ENCODE measurements around the gene FBXO24. TPM values are rescaled to one million over a fixed set of nuclear protein-coding genes. Genes with fewer than 3 reads are reported as not detected.

FBXO24 gene
- total and polyA plus RNA-seq, 9 of the 15 experiments (the other 6 are each of a cell fraction or from before 2014, with no cell fraction given): 0.17 to 0.95 (median 0.50) TPM

GRCh38 chr7:100571829-100572116, 14.4 kb upstream of the FBXO24 start:
- Histone ChIP-seq H3K9ac (ENCODE audit: insufficient read depth in 1 of 2, low read depth in 2 of 2, low read length in 2 of 2) (peak overlapping the region in 1 of 2 experiments; percentile 31; a peak in 1 of 4 replicates), H3K27ac (ENCODE audit: extremely low read depth, low read depth, low read length) (no peak overlapping the region), H3K9me3 (replicated peaks; ENCODE audit: control insufficient read depth, insufficient read depth, low read depth, low read length) (no peaks in the 10 kb centered on the region), H3K4me3 (no peak overlapping the region), H2AFZ (ENCODE audit: low read depth, low read length) (no peak overlapping the region), H3K27me3 (ENCODE audit: control insufficient read depth in 2 of 2, insufficient read depth in 2 of 2, low read length in 2 of 2) (no peaks in the 10 kb centered on the region), H3K4me1 (replicated peaks in 1 of 2; ENCODE audit: control insufficient read depth in 2 of 2, insufficient read depth in 2 of 2, low read length in 2 of 2) (peaks cover 6 to 88% of the 10 kb centered on the region in 2 experiments; a peak in 4 of 5 replicates), H3K79me2 (ENCODE audit: control insufficient read depth, insufficient read depth, low read length) (no peaks in the 10 kb centered on the region), H3K36me3 (ENCODE audit: control insufficient read depth, insufficient read depth, low read length) (peaks cover 32% of the 10 kb centered on the region; the same call in 1 of the 3 replicates), H3K4me2 (ENCODE audit: insufficient read depth, low read length) (no peak overlapping the region), H4K20me1 (replicated peaks; ENCODE audit: control insufficient read depth, insufficient read depth, low read length) (no peaks in the 10 kb centered on the region), H3K9me1 (ENCODE audit: control insufficient read depth, insufficient read depth, low read length) (peaks cover 8% of the 10 kb centered on the region)
- no peak for DNase-seq (ENCODE audit: extremely low read depth in 1 of 4, low spot score in 3 of 4)
- BruUV-seq (replicated peaks): no TSS peak
- intact Hi-C loops (cut with micrococcal nuclease) (no loop called here), in situ Hi-C loops (cut with MboI) (loop anchor here (25.0 kb wide), 1 partner anchor 109 kb away; the partner anchor contains the start of gene SPACDR)
- POLR2A ChIA-PET: interaction anchor here (1.1 to 2.8 kb wide), 3 partner anchors 10 to 127 kb away, joined by 3 to 9 read pairs (median 4); no protein-coding TSS in a partner anchor
- no peak for ATAC-seq
- TF ChIP-seq ZNF277 (CRISPR knock-in tag; IDR thresholded peaks at IDR 0.05; ENCODE audit: borderline replicate concordance) (no peak), HMGN3 (IDR thresholded peaks at IDR 0.05; ENCODE audit: borderline replicate concordance, extremely low read depth, insufficient read length, low read depth, low read length) (no peak), GTF2B (IDR thresholded peaks at IDR 0.05; ENCODE audit: extremely low read depth, insufficient read length) (no peak), RNF2 (IDR thresholded peaks at IDR 0.05) (no peak), CHD2 (IDR thresholded peaks at IDR 0.05; ENCODE audit: low read depth, low read length) (no peak), KLF13 (tag; IDR thresholded peaks at IDR 0.05; ENCODE audit: borderline replicate concordance, low read depth) (no peak), HOXB6 (CRISPR knock-in tag; IDR thresholded peaks at IDR 0.05; ENCODE audit: borderline replicate concordance) (no peak), NCOA4 (IDR thresholded peaks at IDR 0.05; ENCODE audit: partially characterized antibody) (no peak), CBX2 (IDR thresholded peaks at IDR 0.05; ENCODE audit: insufficient read depth, low read length, poor library complexity, severe bottlenecking) (no peak), VEZF1 (CRISPR knock-in tag; IDR thresholded peaks at IDR 0.05) (no peak), PURB (CRISPR knock-in tag; IDR thresholded peaks at IDR 0.05; ENCODE audit: low read depth) (no peak), NCOR1 (IDR thresholded peaks at IDR 0.05) (no peak), U2AF2 (optimal IDR thresholded peaks at IDR 0.05; ENCODE audit: low read depth, low read length) (no peak), RUNX1 (IDR thresholded peaks at IDR 0.05; ENCODE audit: low read depth) (no peak), KDM4B (IDR thresholded peaks at IDR 0.05; ENCODE audit: borderline replicate concordance in 2 of 2, low read depth in 1 of 2) (no peak), RHOXF2B (CRISPR knock-in tag; conservative IDR thresholded peaks at IDR 0.05) (no peak)
- WGBS (ENCODE audit: insufficient coverage, low coverage, missing lambda C conversion rate): 88% methylated on average over 2 of the region's 2 CpGs
- CTCF ChIA-PET (ENCODE audit: low intra/inter-chr PET ratio): no interaction called here
- FAIRE-seq: no peak
